H1 (cell line): Measurements from ENCODE around the gene CRADD. TPM values are rescaled to one million over a fixed set of nuclear protein-coding genes. Genes with fewer than 3 reads are reported as not detected.

Experiments
- CTCF ChIA-PET: fragments of 300-600 bp; sonication (Branson Sonifier 250); formaldehyde crosslinking; loops from one replicate; lab custom pipeline; 2021; ENCODE audit not compliant: partially characterized antibody; lab: Charles Lee
- POLR2A ChIA-PET: fragments of 300-600 bp; sonication (Branson Sonifier 250); formaldehyde crosslinking; loops from one replicate; lab custom pipeline; 2021; ENCODE audit warnings: inconsistent platforms; ENCODE audit not compliant: partially characterized antibody; lab: Charles Lee
- DNase-seq, 2 experiments: peaks; one replicate each; pipeline versions ENCODE4 v3.0.0 to v3.0.0-alpha.2; 2010 to 2022; ENCODE audit warnings: low spot score in 2 of 2, low read depth in 1 of 2, mixed read lengths in 1 of 2
- FAIRE-seq: peaks from 2 replicates; lab custom pipeline; 2011; peaks lifted over from hg19 to GRCh38; lab: Jason Lieb, UNC
- H2AFZ ChIP-seq: 2 replicates; pipeline ENCODE4 v1.8.1; 2012; ENCODE audit warnings: low read length, inconsistent platforms
- H2AK5ac ChIP-seq: 2 replicates; pipeline ENCODE4 v1.6.1; 2013; ENCODE audit warnings: low read depth, low read length
- H2BK120ac ChIP-seq: replicated peaks from 2 replicates; pipeline ENCODE3; 2013; ENCODE audit warnings: low read depth, low read length, inconsistent platforms
- H2BK12ac ChIP-seq: 2 replicates; pipeline ENCODE4 v1.6.1; 2013; ENCODE audit warnings: low read depth, low read length
- H2BK15ac ChIP-seq: 2 replicates; pipeline ENCODE4 v1.6.1; 2013; ENCODE audit warnings: low read length
- H2BK20ac ChIP-seq: 2 replicates; pipeline ENCODE4 v1.6.1; 2013; ENCODE audit warnings: low read length
- H2BK5ac ChIP-seq: 2 replicates; pipeline ENCODE4 v1.6.1; 2013; ENCODE audit warnings: low read depth, low read length
- H3K14ac ChIP-seq: 2 replicates; pipeline ENCODE4 v1.6.1; 2013; ENCODE audit warnings: inconsistent platforms; ENCODE audit not compliant: insufficient read length
- H3K18ac ChIP-seq: 2 replicates; pipeline ENCODE4 v1.6.1; 2013; ENCODE audit warnings: low read length; ENCODE audit errors: extremely low read depth
- H3K23ac ChIP-seq: 2 replicates; pipeline ENCODE4 v1.6.1; 2013; ENCODE audit warnings: inconsistent platforms; ENCODE audit not compliant: insufficient read length
- H3K23me2 ChIP-seq: 2 replicates; pipeline ENCODE4 v1.6.1; 2013; ENCODE audit warnings: low read depth, low read length
- H3K27ac ChIP-seq: 2 replicates; pipeline ENCODE4 v1.6.1; 2011; ENCODE audit warnings: low read depth, low read length, inconsistent platforms
- H3K27me3 ChIP-seq, 4 experiments: replicated peaks in 1 of 4; 1 replicate in 1 of 4; 2 replicates in 3 of 4; pipeline versions ENCODE4 v1.6.1 to v1.8.1; 2011 to 2013; ENCODE audit warnings: low read length in 3 of 4, mild to moderate bottlenecking in 3 of 4, inconsistent platforms in 2 of 4, mixed read lengths in 2 of 4, moderate library complexity in 1 of 4; ENCODE audit not compliant: control insufficient read depth in 3 of 4, insufficient read depth in 3 of 4; ENCODE audit errors: extremely low read depth in 1 of 4
- H3K36me3 ChIP-seq, 4 experiments: 2 replicates each; pipeline versions ENCODE4 v1.6.1 to v1.8.1; 2011 to 2013; ENCODE audit warnings: mild to moderate bottlenecking in 4 of 4, low read length in 3 of 4, moderate library complexity in 2 of 4, control low read depth in 1 of 4, inconsistent platforms in 1 of 4; ENCODE audit not compliant: insufficient read depth in 4 of 4, control insufficient read depth in 2 of 4
- H3K4ac ChIP-seq: replicated peaks from 2 replicates; pipeline ENCODE3; 2013; ENCODE audit warnings: low read length, low read depth, mixed read lengths, inconsistent platforms; ENCODE audit not compliant: insufficient read length
- H3K4me1 ChIP-seq, 4 experiments: replicated peaks in 1 of 4; 1 replicate in 1 of 4; 2 replicates in 3 of 4; pipeline versions ENCODE4 v1.6.1 to v1.8.1; 2011 to 2013; ENCODE audit warnings: low read length in 3 of 4, inconsistent platforms in 2 of 4, mixed read lengths in 1 of 4; ENCODE audit not compliant: insufficient read depth in 4 of 4, control insufficient read depth in 3 of 4
- H3K4me2 ChIP-seq, 2 experiments: 2 replicates each; pipeline versions ENCODE4 v1.6.1 to v1.8.1; 2011 to 2013; ENCODE audit warnings: low read depth in 2 of 2, low read length in 2 of 2, control low read depth in 1 of 2, inconsistent platforms in 1 of 2, mild to moderate bottlenecking in 1 of 2; ENCODE audit not compliant: insufficient read depth in 1 of 2
- H3K4me3 ChIP-seq, 4 experiments: fragments of 200-600, 300-600 bp in 1 of 4; sonication (generic), shearing (Covaris generic), sonication (Bioruptor Twin) in 1 of 4; 2 replicates each; pipeline versions ENCODE4 v1.5.1 to v1.8.1; 2011 to 2016; ENCODE audit warnings: low read length in 4 of 4, low read depth in 3 of 4, control low read depth in 2 of 4, inconsistent platforms in 2 of 4, mild to moderate bottlenecking in 2 of 4, mixed read lengths in 1 of 4, moderate library complexity in 1 of 4; ENCODE audit not compliant: insufficient read depth in 2 of 4; ENCODE audit errors: extremely low read depth in 1 of 4
- H3K56ac ChIP-seq: replicated peaks from 2 replicates; pipeline ENCODE3; 2013; ENCODE audit warnings: low read depth, mild to moderate bottlenecking, mixed read lengths, low read length, inconsistent platforms; ENCODE audit not compliant: insufficient read length
- H3K79me1 ChIP-seq: 2 replicates; pipeline ENCODE4 v1.6.1; 2013; ENCODE audit warnings: low read depth, low read length, control low read depth
- H3K79me2 ChIP-seq, 2 experiments: 2 replicates each; pipeline versions ENCODE4 v1.6.1 to v1.8.1; 2012 to 2013; ENCODE audit warnings: low read length in 2 of 2, mild to moderate bottlenecking in 2 of 2, inconsistent platforms in 1 of 2; ENCODE audit not compliant: insufficient read depth in 2 of 2, control insufficient read depth in 1 of 2
- H3K9ac ChIP-seq, 4 experiments: replicated peaks in 1 of 4; 1 replicate in 1 of 4; 2 replicates in 3 of 4; pipeline versions ENCODE4 v1.6.1 to v1.8.1; 2011 to 2013; ENCODE audit warnings: low read depth in 3 of 4, low read length in 3 of 4, control low read depth in 2 of 4, mild to moderate bottlenecking in 2 of 4, moderate library complexity in 2 of 4, inconsistent platforms in 1 of 4; ENCODE audit errors: extremely low read depth in 1 of 4
- H3K9me3 ChIP-seq, 2 experiments: 2 replicates each; pipeline versions ENCODE4 v1.6.1 to v1.8.1; 2012 to 2013; ENCODE audit warnings: mild to moderate bottlenecking in 2 of 2, moderate library complexity in 2 of 2, control low read depth in 1 of 2, inconsistent platforms in 1 of 2, low read depth in 1 of 2, low read length in 1 of 2, mixed read lengths in 1 of 2; ENCODE audit not compliant: insufficient read depth in 2 of 2
- H4K20me1 ChIP-seq, 2 experiments: replicated peaks in 1 of 2; 2 replicates each; pipeline versions ENCODE3 to v1.8.1; 2011 to 2013; ENCODE audit warnings: inconsistent platforms in 2 of 2, low read length in 2 of 2, mild to moderate bottlenecking in 1 of 2; ENCODE audit not compliant: insufficient read depth in 2 of 2, control insufficient read depth in 1 of 2
- H4K5ac ChIP-seq: 2 replicates; pipeline ENCODE4 v1.6.1; 2013; ENCODE audit warnings: low read length, low read depth, mixed read lengths, inconsistent platforms; ENCODE audit not compliant: insufficient read length
- H4K8ac ChIP-seq: 2 replicates; pipeline ENCODE4 v1.8.0; 2013; ENCODE audit warnings: mild to moderate bottlenecking, moderate library complexity, low read length, inconsistent platforms; ENCODE audit not compliant: insufficient read depth; ENCODE audit errors: extremely low read depth
- H4K91ac ChIP-seq: replicated peaks from 2 replicates; pipeline ENCODE3; 2013; ENCODE audit warnings: low read length, mixed read lengths, inconsistent platforms; ENCODE audit not compliant: insufficient read length
- BRCA1 ChIP-seq: IDR thresholded peaks from 2 replicates; pipeline ENCODE4 v1.6.1; 2012; ENCODE audit warnings: low read depth, low read length, improper control_type of control experiment
- EZH2 ChIP-seq: fragments of 200-600 bp; sonication (generic); IDR thresholded peaks from 2 replicates; pipeline ENCODE4 v1.7.1; 2012; ENCODE audit warnings: low read depth, mild to moderate bottlenecking, moderate library complexity, low read length, inconsistent platforms; ENCODE audit not compliant: severe bottlenecking
- FOSL1 ChIP-seq: IDR thresholded peaks from 2 replicates; pipeline ENCODE4 v1.6.1; 2011; ENCODE audit warnings: mild to moderate bottlenecking, low read depth, low read length, moderate library complexity; ENCODE audit not compliant: insufficient read depth
- GABPA ChIP-seq: IDR thresholded peaks from 2 replicates; pipeline ENCODE4 v1.6.1; 2011; ENCODE audit warnings: mild to moderate bottlenecking, low read length, moderate library complexity, borderline replicate concordance; ENCODE audit not compliant: insufficient read depth
- HDAC2 ChIP-seq, 2 experiments: fragments of 300-600 bp in 1 of 2; sonication (generic) in 1 of 2; IDR thresholded peaks; 2 replicates each; pipeline ENCODE4 v1.6.1; 2011 to 2012; ENCODE audit warnings: low read depth in 2 of 2, low read length in 2 of 2, mild to moderate bottlenecking in 2 of 2, moderate library complexity in 2 of 2, borderline replicate concordance in 1 of 2, inconsistent platforms in 1 of 2
- PHF8 ChIP-seq: fragments of 200-600 bp; sonication (generic); conservative IDR thresholded peaks from 2 replicates; pipeline ENCODE4 v1.7.1; 2012; ENCODE audit warnings: low read depth, mild to moderate bottlenecking, inconsistent platforms, low read length, moderate library complexity
- POU5F1 ChIP-seq: IDR thresholded peaks from 2 replicates; pipeline ENCODE4 v1.6.1; 2011; ENCODE audit warnings: low read depth, mild to moderate bottlenecking, low read length, moderate library complexity
- SIX5 ChIP-seq: IDR thresholded peaks from 2 replicates; pipeline ENCODE4 v1.6.1; 2011; ENCODE audit warnings: mild to moderate bottlenecking, low read depth, low read length
- SP1 ChIP-seq: IDR thresholded peaks from 2 replicates; pipeline ENCODE4 v1.6.1; 2011; ENCODE audit warnings: low read depth, low read length
- USF2 ChIP-seq: IDR thresholded peaks from 2 replicates; pipeline ENCODE4 v1.6.1; 2011; ENCODE audit warnings: low read length, improper control_type of control experiment
- WGBS, 2 experiments: shearing (Covaris generic) in 1 of 2; methylation state at CpG; one replicate each; pipeline versions ENCODE4 v1.1.6 to v1.1.7; 2013 to 2015; ENCODE audit warnings: low lambda C conversion rate in 2 of 2, mixed read lengths in 2 of 2, inconsistent platforms in 1 of 2, low coverage in 1 of 2, missing lambda C conversion rate in 1 of 2; ENCODE audit not compliant: insufficient replicate concordance in 2 of 2, insufficient coverage in 1 of 2, insufficient read length in 1 of 2; ENCODE audit errors: extremely low coverage in 1 of 2, missing lambda C conversion rate in 1 of 2; 5-methylcytosine and 5-hydroxymethylcytosine counted together
- polyA plus RNA-seq, 7 experiments: library from polyadenylated mRNA; depleted of rRNA in 3 of 7; stranded (reverse) in 5 of 7; unstranded in 2 of 7; fragments of >200 nt in 5 of 7; fragments of 200-250 nt in 2 of 7; gene quantifications; 1 replicate in 5 of 7; 2 replicates in 1 of 7; 4 replicates in 1 of 7; pipeline versions ENCODE4 v1.2.1 to v1.2.3, GENCODE V29; 2011 to 2013; ENCODE audit warnings: missing spikeins in 2 of 7, mixed read lengths in 2 of 7
- total RNA-seq: library from RNA; stranded (reverse); fragmentation: NEBNext Ultra II Directional; extraction: Animal tissue kit (Norgen Biotek cat#: 25700); gene quantifications from 2 replicates; pipeline ENCODE4 v1.2.1, GENCODE V29; 2021

CRADD gene
- total and polyA plus RNA-seq, 2 of the 8 experiments (the other 6 are each of a cell fraction or from before 2014, with no cell fraction given) = 8.1 to 15.4 TPM

GRCh38 chr12:93889516-93890212, 212.5 kb downstream of the CRADD start:
- no peak overlapping the region for H3K9ac ChIP-seq
- H3K79me1 ChIP-seq = no peaks in the 10 kb centered on the region
- H3K27ac ChIP-seq = no peak overlapping the region
- no peaks in the 10 kb centered on the region for H3K36me3 ChIP-seq
- H3K4ac ChIP-seq = no peak overlapping the region
- POLR2A ChIA-PET = no interaction called here
- H4K20me1 ChIP-seq = no peaks in the 10 kb centered on the region
- DNase-seq (no peak), FAIRE-seq (no peak)
- CTCF ChIA-PET = interaction anchor here (0.5 to 2.2 kb wide), 4 partner anchors 13 to 555 kb away, joined by 3 to 15 read pairs (median 3); no protein-coding TSS in a partner anchor
- TF ChIP-seq BRCA1 = no peak
- no peak for TF ChIP-seq SP1
- no peak for TF ChIP-seq USF2
- no peak for TF ChIP-seq POU5F1
- TF ChIP-seq HDAC2 (IDR thresholded peaks at IDR 0.05; ENCODE audit: borderline replicate concordance in 1 of 2, low read depth in 2 of 2, low read length in 2 of 2) = no peak
- TF ChIP-seq FOSL1 = no peak
- TF ChIP-seq SIX5 = no peak
- TF ChIP-seq GABPA = no peak
- TF ChIP-seq PHF8 = no peak
- no peak for TF ChIP-seq EZH2
- H2BK20ac ChIP-seq = no peak overlapping the region
- no peak overlapping the region for H4K91ac ChIP-seq
- no peaks in the 10 kb centered on the region for H3K27me3 ChIP-seq
- H4K8ac ChIP-seq = no peak overlapping the region
- no peak overlapping the region for H3K18ac ChIP-seq
- no peak overlapping the region for H3K4me3 ChIP-seq
- H2AFZ ChIP-seq = no peak overlapping the region
- H3K23me2 ChIP-seq = no peaks in the 10 kb centered on the region
- no peaks in the 10 kb centered on the region for H3K9me3 ChIP-seq
- WGBS, 2 experiments = 83% methylated on average over 9 of the region's 9 CpGs; no CpG with 5 or more reads in 1 of the 2 experiments
- no peak overlapping the region for H2BK5ac ChIP-seq
- H3K4me1 ChIP-seq = peaks cover 0 to 3% (median 1%) of the 10 kb centered on the region in 4 experiments; a peak in 2 of 7 replicates
- H2AK5ac ChIP-seq = no peak overlapping the region
- no peak overlapping the region for H2BK12ac ChIP-seq
- H3K14ac ChIP-seq = no peak overlapping the region
- H4K5ac ChIP-seq = no peak overlapping the region
- H2BK15ac ChIP-seq = no peak overlapping the region
- H3K56ac ChIP-seq = no peak overlapping the region
- no peak overlapping the region for H2BK120ac ChIP-seq
- H3K79me2 ChIP-seq = no peaks in the 10 kb centered on the region
- H3K4me2 ChIP-seq = no peak overlapping the region
- H3K23ac ChIP-seq = no peak overlapping the region
